Body of pancreas (tissue), 4 donors: ENCODE results near the gene SLCO6A1. TPM values are rescaled to one million over a fixed set of nuclear protein-coding genes. Genes with fewer than 3 reads are reported as not detected.

Experiments used
- ATAC-seq: fragments of 150-250 bp; one replicate; pipeline ENCODE4 v1.9.1; 2016
- DNase-seq, 4 donors: peaks; one replicate each; pipeline ENCODE4 v3.0.0-alpha.2; 2019
- H3K27ac ChIP-seq, 4 donors: fragments of 200-600 bp; sonication (generic); 1 replicate in 3 of 4; 2 replicates in 1 of 4; pipeline versions ENCODE4 v1.5.1 to v1.6.1; 2016 to 2019; ENCODE audit warnings: mild to moderate bottlenecking in 1 of 4, mixed read lengths in 1 of 4, moderate library complexity in 1 of 4
- H3K27me3 ChIP-seq, 2 donors: fragments of 200-600 bp; sonication (generic); one replicate each; pipeline ENCODE4 v1.6.0; 2016; ENCODE audit warnings: mild to moderate bottlenecking in 1 of 2
- H3K36me3 ChIP-seq, 2 donors: fragments of 200-600 bp; sonication (generic); replicated peaks in 1 of 2; 2 replicates each; pipeline ENCODE4 v1.5.1; 2016; ENCODE audit warnings: low read depth in 2 of 2; ENCODE audit not compliant: insufficient read depth in 1 of 2
- H3K4me1 ChIP-seq: fragments of 200-600 bp; sonication (generic); one replicate; pipeline ENCODE4 v1.6.0; 2016
- H3K4me3 ChIP-seq, 2 donors: fragments of 200-600 bp; sonication (generic); 1 replicate in 1 of 2; 2 replicates in 1 of 2; pipeline ENCODE4 v1.5.1; 2016 to 2019
- H3K9me3 ChIP-seq, 3 donors: fragments of 200-600 bp; sonication (generic); 1 replicate in 2 of 3; 2 replicates in 1 of 3; pipeline ENCODE4 v1.5.1; 2016
- CTCF ChIP-seq, 7 experiments: fragments of 450-650 bp in 4 of 7; fragments of 200-600 bp in 3 of 7; sonication (generic) in 3 of 7; IDR thresholded peaks; one replicate each; pipeline ENCODE4 v1.5.1; 2016 to 2019; ENCODE audit warnings: antibody characterized with exemption in 7 of 7
- POLR2A ChIP-seq, 3 donors: fragments of 450-650 bp; IDR thresholded peaks; one replicate each; pipeline ENCODE4 v1.6.1; 2016; ENCODE audit warnings: antibody characterized with exemption in 3 of 3, mild to moderate bottlenecking in 2 of 3
- WGBS, 2 donors: methylation state at CpG; one replicate each; pipeline ENCODE4 v1.1.5; 2017; 5-methylcytosine and 5-hydroxymethylcytosine counted together
- intact Hi-C: fragments of 100-400 bp; cut with DNase I; formaldehyde crosslinking; loops from one replicate; pipeline ENCODE4 v1.15.1; 2023
- total RNA-seq, 2 donors: library from RNA; depleted of rRNA; stranded (reverse); fragments of >200 nt; gene quantifications; one replicate each; pipeline ENCODE4 v1.1.0, GENCODE V29; 2016

The SLCO6A1 gene
- total RNA-seq = not detected

DNA sequence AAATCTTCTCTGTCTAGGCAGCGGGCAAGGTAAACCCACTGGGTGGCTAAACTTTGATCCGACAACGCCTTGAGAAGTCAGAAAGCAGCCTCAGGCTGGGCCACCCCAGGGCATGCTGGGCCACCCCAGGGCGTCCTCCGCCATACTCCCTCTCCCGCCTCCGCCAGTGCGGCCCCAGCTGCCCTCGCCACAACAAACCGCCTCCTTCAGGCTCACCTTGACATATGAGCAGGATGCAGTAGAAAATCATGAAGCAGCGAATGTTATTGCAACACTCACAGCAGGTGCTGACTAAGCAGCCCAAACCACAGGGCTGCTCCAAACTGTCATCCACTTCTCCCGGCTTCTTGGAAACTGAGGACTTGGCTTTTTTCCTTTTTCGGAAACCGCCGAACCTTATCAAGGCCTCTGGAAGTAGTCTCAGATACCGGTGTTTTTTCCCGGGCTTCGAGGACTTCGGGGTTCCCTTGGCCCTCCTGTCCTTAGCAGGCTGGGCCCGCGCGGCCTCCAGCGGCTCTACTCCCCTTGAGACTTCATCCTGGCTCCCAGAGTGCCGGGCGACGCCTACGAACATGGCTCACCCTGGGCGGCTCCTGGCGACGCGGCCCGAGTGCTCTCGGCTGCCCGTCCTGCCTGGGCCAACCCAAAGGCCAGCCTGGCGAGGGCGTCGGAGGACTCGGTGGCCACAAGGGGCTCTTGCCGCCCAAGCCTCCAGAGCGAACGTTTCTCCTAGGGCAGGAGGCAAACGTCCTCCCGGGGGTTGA lies at the start of gene SLCO6A1:
Gene SLCO6A1 (minus strand): TSS at position 731 of the 764 bp plus-strand sequence. CDS start 157 bp downstream, at position 574.
- WGBS, 2 donors = 86 to 90% methylated on average over 36 to 43 of the region's 43 CpGs
- Histone ChIP-seq H3K36me3 (no peaks in the 10 kb centered on the region), H3K27me3 (no peaks in the 10 kb centered on the region), H3K4me3 (no peak within 1 kb of the TSS), H3K4me1 (no peaks in the 10 kb centered on the region), H3K9me3 (no peaks in the 10 kb centered on the region), H3K27ac (no peak within 1 kb of the TSS)
- ATAC-seq = no peak
- no peak for DNase-seq
- intact Hi-C loops = no loop called here
- TF ChIP-seq CTCF (IDR thresholded peaks at IDR 0.05) (no peak), POLR2A (IDR thresholded peaks at IDR 0.05) (no peak)

GRCh38 chr5:102547141-102548035 lies 48.6 kb upstream of the SLCO6A1 start:
- TF ChIP-seq POLR2A (IDR thresholded peaks at IDR 0.05) (no peak), CTCF (IDR thresholded peaks at IDR 0.05) (no peak)
- no peaks in the 10 kb centered on the region for H3K27me3 ChIP-seq
- H3K36me3 ChIP-seq = no peaks in the 10 kb centered on the region
- H3K9me3 ChIP-seq = no peaks in the 10 kb centered on the region
- H3K4me1 ChIP-seq = no peaks in the 10 kb centered on the region
- 28 to 36% methylated on average over 4 of the region's 4 CpGs for WGBS, 2 donors
- H3K27ac ChIP-seq = no peak overlapping the region
- H3K4me3 ChIP-seq = no peak overlapping the region
- no peak for ATAC-seq
- intact Hi-C loops = no loop called here
- no peak for DNase-seq

DNA sequence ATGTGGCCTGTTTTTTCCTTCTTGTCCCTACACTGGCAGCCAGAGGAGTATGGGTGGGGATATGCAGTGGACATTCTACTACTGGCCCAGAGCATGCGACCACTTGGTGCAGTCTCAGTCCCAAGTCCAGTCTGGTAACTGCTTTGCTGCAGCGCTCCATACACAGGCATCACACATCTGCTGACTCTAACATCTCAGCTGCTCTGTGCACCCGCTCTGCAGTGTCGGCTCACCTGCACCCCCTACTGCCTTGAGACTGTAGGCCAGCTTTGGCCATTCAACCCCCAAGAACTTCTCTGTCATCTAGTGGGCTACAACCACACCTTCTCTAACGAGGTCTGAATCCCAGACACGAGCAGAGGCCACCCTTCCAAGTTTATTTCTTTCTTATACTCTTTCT lies 46.4 kb upstream of the SLCO6A1 start:
- Histone ChIP-seq H3K4me3 (no peak overlapping the region), H3K27ac (no peak overlapping the region), H3K36me3 (no peaks in the 10 kb centered on the region), H3K4me1 (no peaks in the 10 kb centered on the region), H3K27me3 (no peaks in the 10 kb centered on the region), H3K9me3 (no peaks in the 10 kb centered on the region)
- intact Hi-C loops = no loop called here
- WGBS, 2 donors = 54 to 71% methylated on average over 6 of the region's 6 CpGs
- TF ChIP-seq CTCF (IDR thresholded peaks at IDR 0.05) = no peak
- ATAC-seq = no peak
- DNase-seq = peak in 2 of 4 donors; percentile 2 to 6

DNA sequence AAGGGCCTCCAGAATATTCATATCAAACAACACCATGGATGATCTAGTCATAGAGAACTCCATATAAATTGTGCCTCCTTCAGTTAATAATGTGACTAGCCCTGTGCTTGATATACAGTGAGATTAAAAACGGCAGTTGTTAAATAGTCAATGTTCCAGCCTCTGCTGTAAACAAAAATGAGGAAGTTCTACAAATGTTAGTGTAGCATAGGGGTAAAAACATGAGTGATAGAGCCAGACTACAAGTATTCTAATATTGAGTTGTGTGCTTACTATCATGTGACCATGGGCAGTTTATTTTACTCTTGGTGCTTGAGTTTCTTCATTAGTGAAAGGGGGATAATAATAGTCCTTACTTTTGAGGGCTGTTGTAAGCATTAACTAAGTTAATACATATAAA lies 43.3 kb upstream of the SLCO6A1 start:
- TF ChIP-seq CTCF (IDR thresholded peaks at IDR 0.05) (no peak), POLR2A (IDR thresholded peaks at IDR 0.05) (no peak)
- ATAC-seq = no peak
- H3K9me3 ChIP-seq = no peaks in the 10 kb centered on the region
- H3K4me3 ChIP-seq = no peak overlapping the region
- 14 to 25% methylated on average over 1 of the region's 1 CpG for WGBS, 2 donors
- intact Hi-C loops = no loop called here
- H3K36me3 ChIP-seq = no peaks in the 10 kb centered on the region
- no peaks in the 10 kb centered on the region for H3K4me1 ChIP-seq
- no peak for DNase-seq
- H3K27ac ChIP-seq = no peak overlapping the region
- H3K27me3 ChIP-seq = no peaks in the 10 kb centered on the region
